Measurements from ENCODE around the gene KDM2A.

DNA sequence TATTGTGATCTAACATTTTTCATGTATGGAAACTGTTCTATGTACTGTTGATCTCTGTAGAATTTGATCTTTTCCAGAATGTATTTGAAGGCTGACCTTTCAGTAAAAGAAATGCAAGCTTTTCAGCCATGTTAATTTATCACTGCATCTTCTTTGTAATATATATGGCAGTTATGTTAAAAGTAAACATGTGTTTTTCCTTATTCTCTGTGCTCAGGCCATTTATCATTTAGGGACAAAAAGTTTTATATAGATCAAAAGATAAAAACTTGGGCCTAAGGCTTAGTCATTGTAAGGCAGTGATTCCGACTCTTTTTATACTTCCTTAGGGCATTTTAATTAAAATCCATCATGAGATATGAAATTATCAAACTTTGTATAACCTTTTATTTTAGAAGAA, 48.7 kb downstream of the KDM2A start:
- TF ChIP-seq POLR2A (IDR thresholded peaks at IDR 0.05) = no peak
- no peak for TF ChIP-seq CTCF (IDR thresholded peaks at IDR 0.05)
- TF ChIP-seq POLR2AphosphoS5 (IDR thresholded peaks at IDR 0.05) = no peak

All from prostate gland (tissue), 2 donors.